Endodermal cell (in vitro differentiated cells): ENCODE results near the gene CLIC1. TPM values are rescaled to one million over a fixed set of nuclear protein-coding genes. Genes with fewer than 3 reads are reported as not detected.

Source experiments
- DNase-seq: peaks from one replicate; pipeline ENCODE4 v3.0.0-alpha.2; 2017
- H3K27ac ChIP-seq: 2 replicates; pipeline ENCODE4 v1.5.1; 2013; ENCODE audit warnings: mild to moderate bottlenecking, low read depth, low read length, moderate library complexity
- H3K27me3 ChIP-seq: 2 replicates; pipeline ENCODE4 v1.6.1; 2013; ENCODE audit warnings: mild to moderate bottlenecking, low read length, moderate library complexity; ENCODE audit not compliant: insufficient read depth, control insufficient read depth, poor library complexity, severe bottlenecking
- H3K36me3 ChIP-seq: 2 replicates; pipeline ENCODE4 v1.7.0; 2013; ENCODE audit warnings: mild to moderate bottlenecking, low read length, moderate library complexity; ENCODE audit not compliant: control insufficient read depth, insufficient read depth
- H3K4me1 ChIP-seq: one replicate; pipeline ENCODE4 v1.7.0; 2013; ENCODE audit warnings: low read length; ENCODE audit not compliant: control insufficient read depth, insufficient read depth
- H3K4me3 ChIP-seq: 2 replicates; pipeline ENCODE4 v1.5.1; 2013; ENCODE audit warnings: mild to moderate bottlenecking, low read length, moderate library complexity
- H3K9ac ChIP-seq: 2 replicates; pipeline ENCODE4 v1.6.1; 2013; ENCODE audit warnings: mild to moderate bottlenecking, low read length, moderate library complexity; ENCODE audit not compliant: poor library complexity, severe bottlenecking; ENCODE audit errors: extremely low read depth
- H3K9me3 ChIP-seq: 2 replicates; pipeline ENCODE4 v1.6.1; 2013; ENCODE audit warnings: mild to moderate bottlenecking, low read length, moderate library complexity; ENCODE audit not compliant: control insufficient read depth
- H3K27ac Mint-ChIP-seq: 2 replicates; pipeline ENCODE4 v1.8.0; 2020; ENCODE audit warnings: mixed read lengths
- H3K27me3 Mint-ChIP-seq: 2 replicates; pipeline ENCODE4 v1.8.0; 2021; ENCODE audit warnings: mild to moderate bottlenecking, mixed read lengths; ENCODE audit not compliant: insufficient read depth
- H3K36me3 Mint-ChIP-seq: 2 replicates; pipeline ENCODE4 v1.8.0; 2020; ENCODE audit warnings: low read depth, mixed read lengths
- H3K4me1 Mint-ChIP-seq: 2 replicates; pipeline ENCODE4 v1.8.0; 2020; ENCODE audit warnings: mixed read lengths
- H3K4me3 Mint-ChIP-seq: 2 replicates; pipeline ENCODE4 v1.8.0; 2020; ENCODE audit warnings: mild to moderate bottlenecking, moderate library complexity, mixed read lengths
- H3K9me3 Mint-ChIP-seq: 2 replicates; pipeline ENCODE4 v1.8.0; 2020; ENCODE audit warnings: mild to moderate bottlenecking, mixed read lengths
- CTCF ChIP-seq: fragments of 200-600 bp; sonication (generic); conservative IDR thresholded peaks from 2 replicates; pipeline ENCODE4 v1.5.0; 2021; ENCODE audit warnings: antibody characterized with exemption, mild to moderate bottlenecking
- WGBS, 2 experiments: methylation state at CpG; one replicate each; pipeline versions ENCODE4 v1.1.5 to v1.1.7; 2013; ENCODE audit warnings: missing lambda C conversion rate in 2 of 2, mixed read lengths in 1 of 2; ENCODE audit not compliant: insufficient coverage in 1 of 2, insufficient read length in 1 of 2; 5-methylcytosine and 5-hydroxymethylcytosine counted together
- total RNA-seq, 2 donors: library from RNA; stranded (reverse); fragmentation: NEBNext Ultra II Directional in 1 of 2; extraction: Animal tissue kit (Norgen Biotek cat#: 25700) in 1 of 2; gene quantifications; 2 replicates in 1 of 2; 3 replicates in 1 of 2; pipeline ENCODE4 v1.2.1, GENCODE V29; 2021

CLIC1 gene
- total RNA-seq, 2 donors from 2014 or later = 289 to 380 TPM

- no peaks in the 10 kb centered on the region for H3K4me1 ChIP-seq
- H3K36me3 ChIP-seq = peaks cover 31% of the 10 kb centered on the region
- H3K9me3 ChIP-seq = no peaks in the 10 kb centered on the region
- WGBS, 2 experiments = 91 to 100% methylated on average over 5 of the region's 5 CpGs
- DNase-seq = no peak
- Mint-ChIP-seq H3K27ac (no peak overlapping the region), H3K36me3 (peaks cover 29% of the 10 kb centered on the region), H3K27me3 (no peaks in the 10 kb centered on the region), H3K4me3 (no peak overlapping the region), H3K4me1 (no peaks in the 10 kb centered on the region), H3K9me3 (no peaks in the 10 kb centered on the region)
- TF ChIP-seq CTCF = no peak
- H3K4me3 ChIP-seq = no peak overlapping the region
- no peak overlapping the region for H3K27ac ChIP-seq
- H3K9ac ChIP-seq = no peak overlapping the region
- no peaks in the 10 kb centered on the region for H3K27me3 ChIP-seq
Measured at GRCh38 chr6:31778193-31778592, 41.9 kb upstream of the CLIC1 start.

- Mint-ChIP-seq H3K27me3 (no peaks in the 10 kb centered on the region), H3K4me3 (no peak overlapping the region), H3K4me1 (no peaks in the 10 kb centered on the region), H3K27ac (no peak overlapping the region), H3K36me3 (peaks cover 24% of the 10 kb centered on the region), H3K9me3 (no peaks in the 10 kb centered on the region)
- no peak for TF ChIP-seq CTCF
- H3K4me3 ChIP-seq = no peak overlapping the region
- H3K9me3 ChIP-seq = no peaks in the 10 kb centered on the region
- peaks cover 29% of the 10 kb centered on the region for H3K36me3 ChIP-seq
- H3K27ac ChIP-seq = no peak overlapping the region
- H3K4me1 ChIP-seq = no peaks in the 10 kb centered on the region
- no peaks in the 10 kb centered on the region for H3K27me3 ChIP-seq
- no peak overlapping the region for H3K9ac ChIP-seq
- WGBS, 2 experiments = 90 to 93% methylated on average over 5 of the region's 5 CpGs
- no peak for DNase-seq
Measured at GRCh38 chr6:31777667-31778050, 41.3 kb upstream of the CLIC1 start.

DNA sequence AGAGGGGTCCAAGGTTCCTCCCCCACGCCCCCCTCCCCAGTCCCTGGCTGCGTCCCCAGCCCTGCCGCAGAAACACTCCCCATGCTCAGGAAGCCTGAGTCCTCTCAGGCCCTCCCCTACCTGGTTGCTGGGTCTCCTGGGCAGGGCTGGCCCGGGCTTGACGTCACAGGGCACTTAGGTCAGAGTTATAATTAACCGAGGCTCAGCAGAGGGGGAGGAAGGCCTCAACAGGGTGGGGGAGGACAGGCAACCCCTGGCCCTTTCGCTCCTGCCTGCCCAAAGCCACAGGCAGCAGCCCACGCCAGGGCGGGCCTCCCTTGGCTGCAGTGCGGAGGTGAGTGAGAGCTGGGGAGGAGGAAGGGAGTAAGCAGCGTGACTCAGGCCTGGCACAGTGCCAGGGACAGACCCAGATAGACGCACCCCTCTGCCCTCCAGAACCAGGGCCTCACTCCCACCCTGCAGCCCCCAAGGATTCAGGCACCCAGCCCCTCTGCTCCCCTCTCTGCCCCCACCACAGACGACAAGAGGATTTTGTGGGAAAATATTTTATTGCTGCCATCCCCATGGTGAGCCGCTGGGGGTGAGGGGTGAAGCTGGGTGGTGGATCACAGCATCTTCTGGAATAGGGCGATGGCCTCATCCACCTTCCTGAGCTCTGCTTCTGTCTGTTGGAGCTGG is 40.8 kb upstream of the CLIC1 start, which contains the start of gene VWA7:
TSS of gene VWA7 (minus strand) at position 340 of the 678 bp plus-strand sequence. CDS start 549 bp downstream, outside the sequence.
- Mint-ChIP-seq H3K27ac (no peak within 1 kb of the TSS), H3K36me3 (peaks cover 21% of the 10 kb centered on the region), H3K9me3 (no peaks in the 10 kb centered on the region), H3K4me3 (no peak within 1 kb of the TSS), H3K27me3 (no peaks in the 10 kb centered on the region), H3K4me1 (no peaks in the 10 kb centered on the region)
- Histone ChIP-seq H3K4me3 (no peak within 1 kb of the TSS), H3K27ac (no peak within 1 kb of the TSS), H3K9ac (no peak within 1 kb of the TSS), H3K4me1 (no peaks in the 10 kb centered on the region), H3K9me3 (no peaks in the 10 kb centered on the region), H3K36me3 (peaks cover 26% of the 10 kb centered on the region), H3K27me3 (no peaks in the 10 kb centered on the region)
- DNase-seq = peak; percentile 56
- TF ChIP-seq CTCF = no peak
- 80% methylated on average over 15 of the region's 15 CpGs; no CpG with 5 or more reads in 1 of the 2 experiments for WGBS, 2 experiments
